ENCODE results near the gene TNS3. TPM values are rescaled to one million over a fixed set of nuclear protein-coding genes. Genes with fewer than 3 reads are reported as not detected.
"Not testable (repeated sequence)": the region's sequence is repeated elsewhere in the genome, so short reads cannot be mapped to it uniquely, and the experiment has no call there.

TNS3 gene
- total and polyA plus RNA-seq, 2 experiments from 2014 or later = 2.7 to 5.7 TPM

- peaks cover 10% of the 10 kb centered on the region for H3K4me1 ChIP-seq (ENCODE audit: low read depth)
- no peaks in the 10 kb centered on the region for H3K27me3 ChIP-seq
- DNase-seq (ENCODE audit: low read depth in 1 of 2, low spot score in 1 of 2) = no peak
- TF ChIP-seq CTCF (IDR thresholded peaks at IDR 0.05; ENCODE audit: low read depth, low read length) = no peak
- H3K9me3 ChIP-seq (ENCODE audit: low read depth) = no peaks in the 10 kb centered on the region
- no peaks in the 10 kb centered on the region for H3K36me3 ChIP-seq
- H3K27ac ChIP-seq = no peak overlapping the region
- H3K4me3 ChIP-seq = no peak overlapping the region
These were observed 109.3 kb downstream of the TNS3 start for GRCh38 chr7:47472444-47473157.

- Histone ChIP-seq H3K27ac (no peak overlapping the region), H3K36me3 (no peaks in the 10 kb centered on the region), H3K4me3 (no peak overlapping the region), H3K9me3 (ENCODE audit: low read depth) (no peaks in the 10 kb centered on the region), H3K27me3 (no peaks in the 10 kb centered on the region), H3K4me1 (ENCODE audit: low read depth) (peaks cover 10% of the 10 kb centered on the region)
- TF ChIP-seq CTCF (IDR thresholded peaks at IDR 0.05; ENCODE audit: low read depth, low read length) = no peak
- DNase-seq (ENCODE audit: low read depth in 1 of 2, low spot score in 1 of 2) = no peak
These were observed 110.1 kb downstream of the TNS3 start for GRCh38 chr7:47471831-47472230.

GRCh38 chr7:47471358-47471703 is 110.6 kb downstream of the TNS3 start:
- peaks cover 10% of the 10 kb centered on the region for H3K4me1 ChIP-seq (ENCODE audit: low read depth)
- H3K27me3 ChIP-seq = no peaks in the 10 kb centered on the region
- TF ChIP-seq CTCF (IDR thresholded peaks at IDR 0.05; ENCODE audit: low read depth, low read length) = no peak
- H3K36me3 ChIP-seq = no peaks in the 10 kb centered on the region
- no peaks in the 10 kb centered on the region for H3K9me3 ChIP-seq (ENCODE audit: low read depth)
- H3K4me3 ChIP-seq = no peak overlapping the region
- DNase-seq (ENCODE audit: low read depth in 1 of 2, low spot score in 1 of 2) = no peak
- no peak overlapping the region for H3K27ac ChIP-seq

GRCh38 chr7:47470567-47471357 is 111.1 kb downstream of the TNS3 start:
- H3K36me3 ChIP-seq = no peaks in the 10 kb centered on the region
- DNase-seq (ENCODE audit: low read depth in 1 of 2, low spot score in 1 of 2) = no peak
- TF ChIP-seq CTCF (IDR thresholded peaks at IDR 0.05; ENCODE audit: low read depth, low read length) = no peak
- H3K4me1 ChIP-seq (ENCODE audit: low read depth) = peaks cover 10% of the 10 kb centered on the region
- no peak overlapping the region for H3K4me3 ChIP-seq
- no peaks in the 10 kb centered on the region for H3K9me3 ChIP-seq (ENCODE audit: low read depth)
- no peak overlapping the region for H3K27ac ChIP-seq
- no peaks in the 10 kb centered on the region for H3K27me3 ChIP-seq

- not testable (repeated sequence) for H3K4me3 ChIP-seq; H3K4me1 ChIP-seq (ENCODE audit: low read depth)
These were observed 112.1 kb downstream of the TNS3 start for GRCh38 chr7:47469846-47470245.

GRCh38 chr7:47466832-47467231 is 115.1 kb downstream of the TNS3 start:
- H3K4me1 ChIP-seq (ENCODE audit: low read depth) = peaks cover 8% of the 10 kb centered on the region
- no peak for TF ChIP-seq CTCF (IDR thresholded peaks at IDR 0.05; ENCODE audit: low read depth, low read length)
- no peaks in the 10 kb centered on the region for H3K36me3 ChIP-seq
- no peak overlapping the region for H3K27ac ChIP-seq
- no peaks in the 10 kb centered on the region for H3K9me3 ChIP-seq (ENCODE audit: low read depth)
- no peak for DNase-seq (ENCODE audit: low read depth in 1 of 2, low spot score in 1 of 2)
- no peak overlapping the region for H3K4me3 ChIP-seq
- peaks cover 27% of the 10 kb centered on the region for H3K27me3 ChIP-seq

More at GRCh38 chr7:47469846-47470245, 112.1 kb downstream of the TNS3 start:
- not testable (repeated sequence) for H3K9me3 ChIP-seq (ENCODE audit: low read depth); H3K27ac ChIP-seq; DNase-seq (ENCODE audit: low read depth in 1 of 2, low spot score in 1 of 2); H3K36me3 ChIP-seq; H3K27me3 ChIP-seq

Data from cardiac muscle cell (in vitro differentiated cells and primary cell).